ENCODE results near the gene FAM135A. TPM values are rescaled to one million over a fixed set of nuclear protein-coding genes. Genes with fewer than 3 reads are reported as not detected.

Gene FAM135A
- total and polyA plus RNA-seq, 2 of the 13 experiments (the other 11 are each of a cell fraction or from before 2014, with no cell fraction given), result 26.9 to 31.5 TPM

DNA sequence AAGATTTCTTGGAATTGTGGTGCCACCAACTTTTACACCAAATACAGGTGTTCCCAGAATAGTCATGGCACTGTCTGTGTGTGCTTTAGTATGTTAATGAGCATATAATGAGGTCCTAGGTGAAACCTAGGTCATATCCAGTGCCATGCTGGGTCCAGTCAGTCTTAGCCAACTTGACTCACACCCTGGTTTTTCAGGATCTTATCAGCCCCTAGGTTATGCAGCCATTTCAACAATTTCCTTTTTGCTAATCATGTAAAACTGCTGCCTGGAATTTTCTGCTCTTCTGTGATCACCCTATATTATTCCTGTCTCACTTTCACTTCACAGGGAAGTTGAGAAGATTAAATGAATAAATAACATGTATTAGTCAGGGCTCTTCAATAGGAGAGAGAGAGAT, 177.1 kb downstream of the FAM135A start:
- intact Hi-C loops (cut with micrococcal nuclease; ENCODE audit: unreplicated experiment) (no loop called here), in situ Hi-C loops (cut with HindIII; ENCODE audit: extremely low pct_ligation_motif_present, low pct_unique_long_range_greater_than_20kb) (no loop called here)
- Histone ChIP-seq H3K9ac (ENCODE audit: insufficient read depth, low read depth, low read length) (no peak overlapping the region), H4K20me1 (ENCODE audit: insufficient read depth, low read length) (no peaks in the 10 kb centered on the region), H3K27me3 (ENCODE audit: control insufficient read depth in 1 of 2, insufficient read depth in 2 of 2, low read length in 2 of 2) (no peaks in the 10 kb centered on the region), H3K27ac (ENCODE audit: extremely low read length, insufficient read depth, low read length) (no peak overlapping the region), H3K4me2 (ENCODE audit: low read depth, low read length) (no peak overlapping the region), H3K4me3 (replicated peaks in 1 of 3; ENCODE audit: insufficient read depth in 1 of 3, low read depth in 2 of 3, low read length in 3 of 3) (no peak overlapping the region), H3K36me3 (replicated peaks in 1 of 2; ENCODE audit: control insufficient read depth in 1 of 2, insufficient read depth in 2 of 2, low read length in 2 of 2) (no peaks in the 10 kb centered on the region; a peak in 1 of 5 replicates), H2AFZ (ENCODE audit: low read length) (no peak overlapping the region), H3K4me1 (ENCODE audit: insufficient read depth, low read length) (peaks cover 15% of the 10 kb centered on the region), H3K9me3 (ENCODE audit: low read length) (no peaks in the 10 kb centered on the region), H3K79me2 (ENCODE audit: insufficient read depth, low read length) (no peaks in the 10 kb centered on the region)
- ChIA-PET CTCF (ENCODE audit: low intra/inter-chr PET ratio, low total read pairs) (no interaction called here), POLR2A (no interaction called here)
- FAIRE-seq (no peak), DNase-seq (ENCODE audit: low spot score) (no peak), ATAC-seq (no peak)
- no peak for TF ChIP-seq U2AF2 (IDR thresholded peaks at IDR 0.05; ENCODE audit: low read depth, low read length)
- TF ChIP-seq KMT2A (CRISPR knock-in tag; IDR thresholded peaks at IDR 0.05), result no peak
- TF ChIP-seq, protein P1, sequence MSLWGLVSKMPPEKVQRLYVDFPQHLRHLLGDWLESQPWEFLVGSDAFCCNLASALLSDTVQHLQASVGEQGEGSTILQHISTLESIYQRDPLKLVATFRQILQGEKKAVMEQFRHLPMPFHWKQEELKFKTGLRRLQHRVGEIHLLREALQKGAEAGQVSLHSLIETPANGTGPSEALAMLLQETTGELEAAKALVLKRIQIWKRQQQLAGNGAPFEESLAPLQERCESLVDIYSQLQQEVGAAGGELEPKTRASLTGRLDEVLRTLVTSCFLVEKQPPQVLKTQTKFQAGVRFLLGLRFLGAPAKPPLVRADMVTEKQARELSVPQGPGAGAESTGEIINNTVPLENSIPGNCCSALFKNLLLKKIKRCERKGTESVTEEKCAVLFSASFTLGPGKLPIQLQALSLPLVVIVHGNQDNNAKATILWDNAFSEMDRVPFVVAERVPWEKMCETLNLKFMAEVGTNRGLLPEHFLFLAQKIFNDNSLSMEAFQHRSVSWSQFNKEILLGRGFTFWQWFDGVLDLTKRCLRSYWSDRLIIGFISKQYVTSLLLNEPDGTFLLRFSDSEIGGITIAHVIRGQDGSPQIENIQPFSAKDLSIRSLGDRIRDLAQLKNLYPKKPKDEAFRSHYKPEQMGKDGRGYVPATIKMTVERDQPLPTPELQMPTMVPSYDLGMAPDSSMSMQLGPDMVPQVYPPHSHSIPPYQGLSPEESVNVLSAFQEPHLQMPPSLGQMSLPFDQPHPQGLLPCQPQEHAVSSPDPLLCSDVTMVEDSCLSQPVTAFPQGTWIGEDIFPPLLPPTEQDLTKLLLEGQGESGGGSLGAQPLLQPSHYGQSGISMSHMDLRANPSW (CRISPR knock-in tag; IDR thresholded peaks at IDR 0.05; ENCODE audit: borderline replicate concordance), result no peak
- TF ChIP-seq ZNF75D (CRISPR knock-in tag; IDR thresholded peaks at IDR 0.05; ENCODE audit: borderline replicate concordance), result no peak
- TF ChIP-seq TGIF2 (CRISPR knock-in tag; IDR thresholded peaks at IDR 0.05), result no peak
- TF ChIP-seq ZNF589 (CRISPR knock-in tag; conservative IDR thresholded peaks at IDR 0.05), result no peak
- no peak for TF ChIP-seq ZNF776 (CRISPR knock-in tag; IDR thresholded peaks at IDR 0.05)
- no peak for TF ChIP-seq MYC (CRISPR knock-in tag; IDR thresholded peaks at IDR 0.05; ENCODE audit: borderline replicate concordance)
- no peak for TF ChIP-seq ZNF564 (CRISPR knock-in tag; IDR thresholded peaks at IDR 0.05)
- no peak for TF ChIP-seq ATF7 (IDR thresholded peaks at IDR 0.05)
- no peak for TF ChIP-seq ATF7 (CRISPR knock-in tag; IDR thresholded peaks at IDR 0.05)
- no peak for TF ChIP-seq BRD4 (CRISPR knock-in tag; IDR thresholded peaks at IDR 0.05)
- TF ChIP-seq U2AF1 (optimal IDR thresholded peaks at IDR 0.05; ENCODE audit: low read depth, low read length), result no peak
- no peak for TF ChIP-seq HBP1 (CRISPR knock-in tag; IDR thresholded peaks at IDR 0.05; ENCODE audit: low read depth)
- TF ChIP-seq DPF2 (CRISPR knock-in tag; IDR thresholded peaks at IDR 0.05; ENCODE audit: borderline replicate concordance, low read depth), result no peak
- BruUV-seq (replicated peaks), result no TSS peak
